ENCODE data around the gene ERCC6. TPM values are rescaled to one million over a fixed set of nuclear protein-coding genes. Genes with fewer than 3 reads are reported as not detected.

ERCC6 gene
- total RNA-seq, 1 experiment from 2014 or later, result 49.7 TPM

- TF ChIP-seq CTCF (conservative IDR thresholded peaks at IDR 0.05) (no peak), EZH2 (IDR thresholded peaks at IDR 0.05; ENCODE audit: low read depth) (no peak)
- Histone ChIP-seq H3K36me3 (ENCODE audit: low read depth) (no peaks in the 10 kb centered on the region), H3K79me2 (ENCODE audit: low read depth) (no peaks in the 10 kb centered on the region), H3K27ac (no peak overlapping the region), H3K9me2 (ENCODE audit: insufficient read depth) (no peaks in the 10 kb centered on the region), H4K20me1 (ENCODE audit: insufficient read depth) (no peaks in the 10 kb centered on the region), H2AFZ (no peak overlapping the region), H3K9me3 (ENCODE audit: insufficient read depth, low read depth) (0 out of 2 replicates have a peak, but pooled peaks cover 6% of the 10 kb centered on the region), H3K4me3 (no peak overlapping the region), H3K4me2 (no peak overlapping the region), H3K4me1 (replicated peaks; ENCODE audit: insufficient read depth) (peaks cover 11% of the 10 kb centered on the region), H3F3A (ENCODE audit: insufficient read depth, low read depth) (peaks cover 4% of the 10 kb centered on the region; the same call in 1 of the 2 replicates), H3K27me3 (ENCODE audit: insufficient read depth, low read depth) (no peaks in the 10 kb centered on the region)
- POLR2A ChIA-PET (ENCODE audit: unreplicated experiment), result no interaction called here
- BruUV-seq (replicated peaks), result no TSS peak
- no peak for DNase-seq
- CTCF ChIA-PET, result no interaction called here
- intact Hi-C loops (cut with micrococcal nuclease; ENCODE audit: unreplicated experiment), result no loop called here
These were observed 36.7 kb upstream of the ERCC6 start for GRCh38 chr10:49575489-49576072.

- H3K27me3 ChIP-seq (ENCODE audit: insufficient read depth, low read depth), result no peaks in the 10 kb centered on the region
- H3K36me3 ChIP-seq (ENCODE audit: low read depth), result no peaks in the 10 kb centered on the region
- no peaks in the 10 kb centered on the region for H3K9me2 ChIP-seq (ENCODE audit: insufficient read depth)
- H3K4me1 ChIP-seq (replicated peaks; ENCODE audit: insufficient read depth), result peaks cover 38% of the 10 kb centered on the region
- no peaks in the 10 kb centered on the region for H3K79me2 ChIP-seq (ENCODE audit: low read depth)
- BruUV-seq (replicated peaks), result no TSS peak
- H3K4me3 ChIP-seq, result no peak overlapping the region
- no peak overlapping the region for H2AFZ ChIP-seq
- no peak overlapping the region for H3K27ac ChIP-seq
- no peaks in the 10 kb centered on the region for H4K20me1 ChIP-seq (ENCODE audit: insufficient read depth)
- H3K4me2 ChIP-seq, result no peak overlapping the region
- intact Hi-C loops (cut with micrococcal nuclease; ENCODE audit: unreplicated experiment), result no loop called here
- CTCF ChIA-PET, result no interaction called here
- POLR2A ChIA-PET (ENCODE audit: unreplicated experiment), result no interaction called here
- 0 out of 2 replicates have a peak, but pooled peaks cover 11% of the 10 kb centered on the region for H3K9me3 ChIP-seq (ENCODE audit: insufficient read depth, low read depth)
- no peak for DNase-seq
- H3F3A ChIP-seq (ENCODE audit: insufficient read depth, low read depth), result peaks cover 33% of the 10 kb centered on the region
- TF ChIP-seq CTCF (conservative IDR thresholded peaks at IDR 0.05), result no peak
- no peak for TF ChIP-seq EZH2 (IDR thresholded peaks at IDR 0.05; ENCODE audit: low read depth)
These were observed 33.7 kb upstream of the ERCC6 start for GRCh38 chr10:49572594-49573114.

- no peak for TF ChIP-seq EZH2 (IDR thresholded peaks at IDR 0.05; ENCODE audit: low read depth)
- TF ChIP-seq CTCF (conservative IDR thresholded peaks at IDR 0.05), result no peak
- Histone ChIP-seq H2AFZ (no peak overlapping the region), H3K27me3 (ENCODE audit: insufficient read depth, low read depth) (no peaks in the 10 kb centered on the region), H3K27ac (no peak overlapping the region), H3K9me3 (ENCODE audit: insufficient read depth, low read depth) (peaks cover 15% of the 10 kb centered on the region; the same call in 1 of the 2 replicates), H3K4me3 (no peak overlapping the region), H3K4me2 (no peak overlapping the region), H3K9me2 (ENCODE audit: insufficient read depth) (no peaks in the 10 kb centered on the region; the same call in 1 of the 2 replicates), H3K79me2 (ENCODE audit: low read depth) (no peaks in the 10 kb centered on the region), H3F3A (ENCODE audit: insufficient read depth, low read depth) (peaks cover 45% of the 10 kb centered on the region), H3K4me1 (replicated peaks; ENCODE audit: insufficient read depth) (peaks cover 49% of the 10 kb centered on the region), H4K20me1 (ENCODE audit: insufficient read depth) (no peaks in the 10 kb centered on the region), H3K36me3 (ENCODE audit: low read depth) (no peaks in the 10 kb centered on the region)
- no TSS peak for BruUV-seq (replicated peaks)
- DNase-seq, result no peak
- POLR2A ChIA-PET (ENCODE audit: unreplicated experiment), result no interaction called here
- CTCF ChIA-PET, result no interaction called here
- intact Hi-C loops (cut with micrococcal nuclease; ENCODE audit: unreplicated experiment), result no loop called here
These were observed 32.5 kb upstream of the ERCC6 start for GRCh38 chr10:49571388-49571787.

Measured in PC-9 (cell line).